ENCODE measurements around the gene ABHD12.

DNA sequence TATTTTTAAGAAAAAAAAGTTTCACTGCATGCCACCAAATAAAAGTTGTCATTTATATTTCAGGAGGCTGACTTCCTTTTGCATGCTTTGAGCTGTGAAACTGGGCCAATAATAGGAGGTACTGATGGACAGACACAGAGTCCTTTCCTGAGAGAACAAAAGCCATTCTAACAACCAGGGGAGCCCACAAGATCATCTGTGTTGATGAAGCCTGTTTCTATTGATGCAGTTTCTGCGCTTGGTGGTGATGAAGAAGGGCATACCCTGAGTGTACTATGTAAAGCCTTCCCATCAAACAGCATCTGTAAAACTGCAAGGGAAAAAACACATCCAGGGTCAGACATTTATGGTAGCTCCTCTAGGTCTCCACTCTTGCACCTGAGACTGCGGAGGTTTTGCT lies 34.8 kb downstream of the ABHD12 start:
- TF ChIP-seq, protein P1, sequence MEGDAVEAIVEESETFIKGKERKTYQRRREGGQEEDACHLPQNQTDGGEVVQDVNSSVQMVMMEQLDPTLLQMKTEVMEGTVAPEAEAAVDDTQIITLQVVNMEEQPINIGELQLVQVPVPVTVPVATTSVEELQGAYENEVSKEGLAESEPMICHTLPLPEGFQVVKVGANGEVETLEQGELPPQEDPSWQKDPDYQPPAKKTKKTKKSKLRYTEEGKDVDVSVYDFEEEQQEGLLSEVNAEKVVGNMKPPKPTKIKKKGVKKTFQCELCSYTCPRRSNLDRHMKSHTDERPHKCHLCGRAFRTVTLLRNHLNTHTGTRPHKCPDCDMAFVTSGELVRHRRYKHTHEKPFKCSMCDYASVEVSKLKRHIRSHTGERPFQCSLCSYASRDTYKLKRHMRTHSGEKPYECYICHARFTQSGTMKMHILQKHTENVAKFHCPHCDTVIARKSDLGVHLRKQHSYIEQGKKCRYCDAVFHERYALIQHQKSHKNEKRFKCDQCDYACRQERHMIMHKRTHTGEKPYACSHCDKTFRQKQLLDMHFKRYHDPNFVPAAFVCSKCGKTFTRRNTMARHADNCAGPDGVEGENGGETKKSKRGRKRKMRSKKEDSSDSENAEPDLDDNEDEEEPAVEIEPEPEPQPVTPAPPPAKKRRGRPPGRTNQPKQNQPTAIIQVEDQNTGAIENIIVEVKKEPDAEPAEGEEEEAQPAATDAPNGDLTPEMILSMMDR (conservative IDR thresholded peaks at IDR 0.05 in 1 of 2, IDR thresholded peaks at IDR 0.05 in 1 of 2; ENCODE audit: extremely low read depth in 1 of 2, insufficient read depth in 1 of 2, low read depth in 1 of 2, low read length in 2 of 2): no peak
- no peak for TF ChIP-seq EZH2 (IDR thresholded peaks at IDR 0.05; ENCODE audit: borderline replicate concordance, low read length)

Data from mammary epithelial cell (primary cell).